HG02642 (cell line): ENCODE results near the gene ATPAF2.
"Not testable (repeated sequence)": the region's sequence is repeated elsewhere in the genome, so short reads cannot be mapped to it uniquely, and the experiment has no call there.

Source experiments
- ATAC-seq: cut with Tn5 transposase; IDR thresholded peaks from one replicate; pipeline ENCODE4 v1.9.1; 2021; ENCODE audit warnings: mild to moderate bottlenecking; ENCODE audit not compliant: unreplicated experiment, poor library complexity

Gene ATPAF2

DNA sequence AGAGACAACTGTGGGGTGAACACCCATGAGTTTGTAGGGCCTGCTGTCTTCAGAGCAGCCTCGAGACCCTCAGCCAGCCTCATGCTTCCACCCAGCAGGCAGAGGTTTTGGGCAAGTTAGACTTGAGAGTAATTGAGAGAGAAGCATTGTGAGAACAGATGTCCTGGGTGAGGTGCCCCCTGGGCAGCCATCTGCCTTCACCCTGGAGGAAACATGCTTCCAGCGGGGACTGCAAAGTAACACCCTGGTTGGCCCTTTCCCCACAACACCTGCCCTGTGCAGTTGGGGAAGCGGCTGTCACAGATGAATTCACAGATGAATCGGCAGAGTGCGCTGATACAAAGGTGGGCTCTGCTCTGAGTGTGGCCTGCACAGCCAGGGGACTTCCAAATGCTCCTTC is 23.4 kb downstream of the ATPAF2 start:
- no peak for ATAC-seq

DNA sequence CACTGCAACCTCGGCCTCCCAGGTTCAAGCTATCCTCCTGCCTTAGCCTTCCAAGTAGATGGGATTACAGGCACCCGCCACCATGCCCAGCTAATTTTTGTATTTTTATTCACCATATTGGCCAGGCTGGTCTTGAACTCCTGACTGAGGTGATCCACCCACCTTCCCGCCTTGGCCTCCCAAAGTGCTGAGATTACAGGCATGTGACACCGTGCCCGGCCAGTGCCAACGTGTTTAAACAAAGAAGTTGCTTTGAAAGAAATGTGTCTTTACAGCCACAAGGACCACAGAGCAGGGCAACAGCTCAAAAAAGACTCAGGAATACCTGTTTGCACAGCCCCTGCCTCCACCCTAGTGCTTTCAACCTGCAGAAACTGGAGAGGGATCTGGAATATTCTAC is 25.0 kb downstream of the ATPAF2 start:
- ATAC-seq, result no peak

DNA sequence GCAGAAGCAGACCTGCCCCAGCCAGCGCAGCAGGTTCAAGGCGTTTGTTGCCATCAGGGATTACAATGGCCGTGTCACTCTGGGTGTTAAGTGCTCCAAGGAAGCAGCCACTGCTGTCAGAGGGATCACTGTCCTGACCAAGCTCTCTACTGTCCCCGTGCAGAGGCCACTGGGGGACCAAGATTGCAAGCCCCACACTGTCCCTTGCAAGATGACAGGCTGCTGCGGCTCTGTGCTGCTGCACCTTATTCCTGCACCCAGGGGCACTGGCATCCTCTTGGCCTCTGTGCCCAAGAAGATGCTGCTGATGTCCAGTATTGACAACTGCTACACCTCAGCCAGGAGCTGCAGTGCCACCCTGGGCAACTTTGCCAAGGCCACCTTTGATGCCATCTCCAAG is 27.7 kb downstream of the ATPAF2 start:
- no peak for ATAC-seq

DNA sequence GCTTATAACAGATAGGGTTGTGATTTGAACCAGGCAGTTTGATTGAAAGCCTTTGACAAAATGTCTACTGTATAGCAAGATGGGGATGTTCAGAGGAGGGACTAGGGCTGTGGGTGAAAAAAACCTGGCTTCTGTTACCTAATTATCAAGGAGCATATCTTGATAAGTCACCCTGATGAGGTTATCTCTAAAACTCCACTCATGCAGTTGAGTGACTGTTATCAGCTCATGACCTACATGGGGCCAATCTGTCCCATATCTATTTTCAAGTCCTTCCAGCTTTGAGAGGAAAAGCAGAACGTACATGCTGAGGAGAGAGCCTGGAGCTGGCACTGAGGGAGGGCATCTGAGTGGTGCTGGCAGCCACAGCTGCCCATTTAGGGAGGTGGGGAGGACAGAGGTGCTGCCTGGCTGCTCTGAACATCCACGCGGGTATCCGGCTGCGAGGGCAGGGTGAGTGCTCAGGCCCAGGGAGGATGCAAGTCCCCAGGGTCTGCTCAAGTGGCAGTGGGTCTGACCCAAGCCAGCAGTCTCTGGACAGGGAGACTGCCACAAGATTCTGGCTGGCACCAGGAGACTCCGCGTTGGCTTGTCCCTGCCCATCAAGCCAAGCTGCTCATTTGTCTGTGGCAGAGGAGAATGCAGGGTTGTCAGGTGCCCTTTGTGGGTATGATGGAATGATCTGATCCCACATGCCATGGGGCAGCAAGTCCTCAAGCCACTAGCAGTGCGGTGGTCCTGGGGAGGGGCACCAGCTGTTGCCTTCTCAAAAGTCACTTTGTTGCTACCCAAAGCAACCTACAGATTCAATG is 29.2 kb downstream of the ATPAF2 start:
- ATAC-seq, result no peak

DNA sequence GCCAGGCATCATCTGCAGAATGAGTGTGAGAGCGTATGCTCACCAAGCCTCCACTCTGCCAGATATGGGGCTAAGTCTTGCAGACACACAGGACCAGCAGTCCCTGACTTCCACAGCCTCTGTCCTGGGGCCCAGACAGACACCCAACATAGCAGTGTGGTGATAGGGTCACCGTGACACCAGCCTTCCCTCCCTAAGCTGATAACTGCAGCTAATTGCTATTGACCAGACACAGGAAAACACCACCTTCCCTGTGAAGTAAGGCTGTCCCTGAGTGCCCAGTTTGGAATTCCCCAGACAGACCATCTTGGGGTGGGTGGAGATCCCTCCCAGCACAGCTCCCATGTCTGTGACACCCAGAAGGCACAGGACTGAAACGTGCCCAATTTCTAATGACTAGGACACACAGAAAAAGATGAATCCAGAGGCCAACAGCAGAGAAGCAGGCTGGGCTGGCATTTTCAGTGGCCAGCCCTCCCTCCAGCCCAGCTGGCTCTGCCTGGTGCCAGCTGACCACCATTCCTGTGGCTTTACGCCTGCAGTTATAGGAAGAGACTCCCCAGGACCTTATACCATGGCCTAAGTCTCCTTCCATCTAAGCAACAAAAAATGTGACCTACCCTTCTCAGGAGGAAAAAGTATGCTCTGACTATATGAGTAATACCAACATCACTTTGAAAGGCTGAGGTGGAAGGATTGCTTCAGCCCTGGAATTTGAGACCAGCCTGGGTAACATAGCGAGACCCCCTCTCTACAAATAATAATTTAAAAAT is 30.3 kb downstream of the ATPAF2 start:
- no peak for ATAC-seq

DNA sequence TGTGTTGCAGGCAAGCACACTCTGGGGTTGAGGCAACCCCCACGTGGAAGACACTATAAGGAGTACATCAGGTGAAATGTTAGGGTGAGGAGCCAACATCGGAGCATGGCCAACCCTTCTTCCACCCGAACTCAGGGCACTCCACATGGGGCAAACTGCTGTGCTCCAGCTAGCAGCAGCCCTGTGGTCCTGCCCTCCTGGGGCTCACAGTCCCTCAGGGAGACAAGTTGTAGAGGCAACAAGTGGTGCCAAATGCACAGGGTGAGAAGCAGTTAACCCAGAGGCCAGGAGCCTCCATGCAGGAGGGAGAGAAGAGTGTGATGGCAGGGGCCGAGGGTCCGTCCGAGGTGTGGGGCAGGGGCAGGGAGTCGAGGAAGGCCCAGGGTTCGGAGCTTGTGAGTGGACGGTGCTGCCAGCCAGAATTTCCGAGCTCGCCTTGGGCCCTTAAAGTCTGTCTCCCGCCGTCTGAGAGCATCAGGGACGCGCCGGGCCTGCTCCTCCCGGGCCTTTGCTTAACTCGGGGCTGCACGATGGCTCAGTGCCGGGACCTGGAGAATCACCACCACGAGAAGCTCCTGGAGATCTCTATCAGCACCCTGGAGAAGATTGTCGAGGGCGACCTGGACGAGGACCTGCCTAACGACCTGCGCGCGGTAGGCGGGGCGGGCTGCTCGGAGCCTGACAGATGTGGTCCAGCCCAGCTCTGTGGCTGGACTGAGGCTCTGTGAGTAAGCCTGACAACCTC is 32.3 kb downstream of the ATPAF2 start:
- no peak for ATAC-seq

DNA sequence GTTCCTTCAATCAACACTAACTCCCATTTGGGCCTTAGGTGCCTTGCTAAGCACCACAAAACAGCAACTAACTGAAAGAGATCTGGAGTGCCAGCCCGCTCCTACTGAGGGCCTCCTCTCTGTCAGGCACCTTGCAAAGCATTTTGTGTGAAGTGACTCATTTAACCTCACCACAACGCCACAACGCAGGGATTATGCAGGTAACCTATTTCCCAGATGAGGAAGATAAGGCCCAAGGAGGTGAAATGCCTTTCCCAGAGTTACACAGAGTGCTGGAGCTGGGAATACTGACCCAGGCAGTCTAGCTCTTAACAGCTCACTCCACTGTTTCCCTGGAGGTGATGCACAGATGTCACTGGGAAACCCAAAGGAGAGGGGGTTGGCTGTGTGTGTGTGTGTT is 33.5 kb downstream of the ATPAF2 start:
- no peak for ATAC-seq

DNA sequence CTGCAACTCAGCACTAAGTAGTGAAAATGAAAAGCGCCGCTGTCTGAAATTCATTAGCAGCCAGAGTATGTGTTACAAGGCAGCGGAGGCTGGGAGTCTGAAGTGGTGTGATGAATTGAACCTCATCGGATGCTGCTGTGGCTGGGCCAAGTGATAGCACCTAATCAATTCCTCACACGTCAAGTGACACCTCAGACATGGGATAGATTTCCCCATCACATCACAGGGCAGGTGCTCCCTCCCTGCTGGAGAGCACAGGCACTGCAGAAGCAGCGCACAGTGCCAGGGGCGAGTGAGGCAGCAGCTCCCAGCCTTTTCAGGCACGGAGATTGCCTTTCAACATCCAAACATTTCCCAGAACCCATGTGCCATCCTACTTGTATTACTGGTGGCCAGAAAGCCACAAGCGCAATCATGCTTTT is 34.1 kb downstream of the ATPAF2 start:
- no peak for ATAC-seq

DNA sequence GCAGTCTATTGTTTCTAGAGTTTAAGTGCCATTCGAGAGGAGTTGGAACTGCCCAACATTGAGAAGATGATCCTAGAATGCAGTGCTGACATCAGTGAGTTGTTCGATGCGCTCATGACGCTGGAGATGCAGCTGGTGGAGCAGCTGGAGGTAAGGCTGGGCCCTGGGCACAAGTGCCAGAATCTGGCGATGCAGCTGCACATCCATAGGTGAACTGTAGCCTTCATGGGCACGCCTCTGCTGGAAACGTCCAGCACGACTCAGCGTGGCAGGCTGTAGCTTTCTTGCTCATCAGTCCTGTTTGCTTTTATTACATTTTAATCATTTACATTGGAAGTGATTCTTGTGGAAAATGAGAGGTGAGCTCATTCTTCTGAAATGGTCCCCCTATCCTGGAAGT is 34.6 kb downstream of the ATPAF2 start:
- no peak for ATAC-seq

DNA sequence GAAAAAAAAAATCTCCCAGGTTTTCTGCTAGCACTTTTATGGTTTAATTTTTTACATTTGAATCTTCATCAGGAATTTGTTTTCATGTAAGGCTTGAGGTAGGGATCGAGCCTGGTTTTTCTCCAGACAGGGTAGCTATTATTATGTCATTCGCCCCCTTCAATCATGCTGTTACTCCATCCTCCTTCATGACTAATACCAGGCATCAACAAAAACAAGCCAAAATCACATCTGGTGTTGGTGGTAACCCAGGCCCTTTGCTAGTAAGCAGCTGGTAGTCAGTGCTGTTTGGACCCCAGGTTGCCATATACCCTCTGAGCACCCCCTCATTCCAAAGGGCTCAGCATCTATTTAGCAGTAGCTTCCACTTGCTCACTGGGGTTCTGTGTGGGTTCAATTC is 36.8 kb downstream of the ATPAF2 start:
- no peak for ATAC-seq

DNA sequence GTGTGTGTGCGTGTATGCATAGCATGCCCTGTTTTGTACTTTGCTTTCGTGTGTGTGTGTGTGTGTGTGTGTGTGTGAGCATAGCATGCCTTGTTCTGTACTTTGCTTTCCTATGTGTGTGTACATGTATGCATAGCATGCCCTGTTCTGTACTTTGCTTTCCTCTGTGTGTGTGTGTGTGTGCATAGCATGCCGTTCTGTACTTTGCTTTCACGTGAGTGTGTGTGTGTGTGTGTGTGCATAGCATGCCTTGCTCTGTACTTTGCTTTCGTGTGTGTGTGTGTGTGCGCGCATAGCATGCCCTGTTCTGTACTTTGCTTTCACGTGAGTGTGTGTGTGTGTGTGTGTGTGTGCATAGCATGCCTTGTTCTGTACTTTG is 38.9 kb downstream of the ATPAF2 start:
- ATAC-seq, result no peak

DNA sequence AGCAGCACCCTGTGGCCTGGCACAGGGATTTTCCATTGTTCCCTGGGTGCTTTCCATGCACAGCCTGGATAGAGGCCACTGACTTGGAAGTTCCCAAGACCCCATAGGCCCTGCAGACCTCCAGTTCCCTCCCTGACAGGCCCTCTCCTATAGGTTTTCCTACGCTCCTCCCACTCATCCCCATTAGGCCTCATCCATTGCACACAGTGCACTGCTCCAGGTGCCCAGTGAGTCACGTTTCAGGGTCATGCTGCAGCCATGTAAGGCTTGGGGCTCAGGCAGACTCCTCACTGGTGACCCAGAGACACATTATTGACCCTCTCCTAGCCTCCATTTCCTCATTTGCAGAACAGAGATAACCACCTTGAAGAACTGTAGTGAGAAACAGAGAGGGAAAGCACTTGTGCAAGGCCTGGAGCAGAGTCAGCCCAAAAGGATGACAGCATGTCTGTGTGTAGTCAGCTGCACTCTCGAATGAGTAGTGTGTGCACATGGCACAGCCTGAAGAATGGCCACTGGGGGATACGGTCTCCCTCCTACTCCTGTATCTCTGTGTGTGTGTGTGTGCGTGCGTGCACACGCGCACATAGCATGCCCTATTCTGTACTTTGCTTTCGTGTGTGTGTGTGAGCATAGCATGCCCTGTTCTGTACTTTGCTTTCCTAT is 39.5 kb downstream of the ATPAF2 start:
- ATAC-seq, result no peak

DNA sequence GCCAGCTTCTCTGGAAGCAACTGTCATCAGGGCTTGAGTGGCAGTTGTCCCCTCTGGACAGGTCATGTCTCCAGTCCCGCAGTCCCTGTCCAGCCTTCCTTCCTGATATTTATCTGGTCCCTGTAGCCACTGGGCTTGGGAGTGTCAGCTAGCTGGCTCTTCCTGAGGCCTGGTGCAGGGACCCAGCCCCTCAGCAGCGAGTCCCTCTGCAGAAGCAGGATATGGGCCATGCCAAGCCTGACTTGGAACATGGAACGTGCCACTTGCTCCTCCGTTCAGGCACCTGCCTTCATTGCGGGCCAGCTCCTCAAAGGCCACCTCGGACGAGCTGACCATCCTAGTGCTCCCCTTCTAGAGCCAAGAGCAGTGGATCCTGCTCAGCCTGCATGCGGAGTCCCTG is 40.0 kb downstream of the ATPAF2 start:
- no peak for ATAC-seq

DNA sequence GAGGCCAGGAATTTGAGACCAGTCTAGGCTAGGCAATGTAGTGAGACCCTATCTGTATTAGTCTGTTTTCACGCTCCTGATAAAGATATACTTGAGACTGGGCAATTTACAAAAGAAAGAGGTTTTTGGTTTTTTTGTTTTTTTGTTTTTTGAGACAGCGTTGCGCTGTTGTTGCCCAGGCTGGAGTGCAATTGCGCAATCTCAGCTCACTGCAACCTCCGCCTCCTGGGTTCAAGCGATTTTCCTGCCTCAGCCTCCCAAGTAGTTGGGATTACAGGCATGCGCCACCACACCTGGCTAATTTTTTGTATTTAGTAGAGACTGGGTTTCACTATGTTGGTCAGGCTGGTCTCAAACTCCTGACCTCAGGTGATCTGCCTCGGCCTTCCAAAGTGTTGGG is 43.1 kb downstream of the ATPAF2 start:
- not testable (repeated sequence) for ATAC-seq

DNA sequence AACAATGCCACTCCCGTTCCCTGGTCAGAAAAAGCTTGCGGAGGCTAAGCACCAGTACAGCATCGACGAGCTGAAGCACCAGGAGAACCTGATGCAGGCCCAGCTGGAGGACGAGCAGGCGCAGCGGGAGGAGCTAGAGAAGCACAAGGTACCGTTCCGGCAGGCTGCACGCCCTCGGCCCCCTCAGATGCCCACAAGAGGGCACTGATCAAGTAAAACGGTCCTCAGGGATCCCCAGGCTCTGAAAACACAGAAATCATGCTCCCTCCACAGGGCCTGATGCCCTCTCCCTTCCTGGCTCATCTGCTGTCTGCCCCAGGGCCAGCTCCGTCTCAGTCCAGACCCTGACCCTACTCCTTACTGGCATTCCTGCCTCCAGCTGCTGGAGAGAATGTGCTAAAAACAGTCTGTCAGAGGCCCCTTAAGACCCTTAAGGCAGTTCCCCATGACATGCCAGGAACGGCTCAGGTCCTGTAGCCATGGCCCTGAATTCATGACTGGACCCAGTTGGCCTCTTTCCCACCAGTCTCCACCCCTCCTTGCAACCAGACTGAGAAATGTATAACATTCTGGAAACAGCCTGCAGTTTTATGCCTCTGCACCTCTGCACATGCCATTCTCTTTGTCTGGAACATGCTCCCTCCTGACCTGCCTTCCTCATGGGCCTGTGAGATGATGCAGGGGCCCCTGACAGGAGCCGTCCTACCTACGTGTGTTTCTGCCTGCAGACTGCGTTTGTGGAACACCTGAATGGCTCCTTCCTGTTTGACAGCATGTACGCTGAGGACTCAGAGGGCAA is 44.5 kb downstream of the ATPAF2 start:
- no peak for ATAC-seq

DNA sequence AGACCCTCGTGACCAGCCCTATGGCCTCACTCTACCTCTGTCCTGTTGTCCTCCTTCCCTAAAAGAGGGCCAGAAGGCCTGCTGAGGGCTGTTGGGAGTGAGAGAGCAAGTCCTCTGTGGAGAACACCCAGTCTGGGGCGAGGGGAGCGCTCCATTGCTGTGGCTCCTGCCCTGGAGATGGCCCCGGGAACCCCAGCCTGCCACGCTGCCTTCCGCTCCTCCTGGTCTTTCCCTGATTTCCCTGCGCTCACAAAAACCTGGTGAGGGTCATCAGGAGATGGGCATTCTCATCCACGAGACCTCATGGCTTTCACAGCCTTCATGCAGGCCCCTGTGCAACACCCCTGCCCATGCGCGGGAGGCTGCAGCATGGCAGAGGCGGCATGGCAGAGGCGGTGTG is 45.1 kb downstream of the ATPAF2 start:
- ATAC-seq, result no peak

DNA sequence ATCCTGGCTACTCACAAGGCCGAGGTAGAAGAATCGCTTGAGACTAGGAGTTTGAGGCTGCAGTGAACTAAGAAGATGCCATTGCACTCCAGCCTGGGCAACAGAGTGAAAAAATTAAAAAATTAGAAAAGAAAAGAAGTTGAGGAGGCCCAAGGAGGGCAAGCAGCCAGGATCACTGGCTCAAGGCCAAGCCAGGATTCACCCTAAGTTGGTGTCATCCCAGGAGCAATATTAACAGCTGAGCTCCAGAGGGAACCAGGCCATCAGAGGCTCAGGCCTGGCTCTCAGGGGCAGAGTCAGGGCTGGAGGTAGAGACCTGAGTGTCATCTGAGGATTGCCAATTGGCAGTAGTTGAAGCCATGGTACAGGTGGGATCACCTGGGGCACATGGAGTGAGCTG is 45.6 kb downstream of the ATPAF2 start:
- ATAC-seq, result no peak

DNA sequence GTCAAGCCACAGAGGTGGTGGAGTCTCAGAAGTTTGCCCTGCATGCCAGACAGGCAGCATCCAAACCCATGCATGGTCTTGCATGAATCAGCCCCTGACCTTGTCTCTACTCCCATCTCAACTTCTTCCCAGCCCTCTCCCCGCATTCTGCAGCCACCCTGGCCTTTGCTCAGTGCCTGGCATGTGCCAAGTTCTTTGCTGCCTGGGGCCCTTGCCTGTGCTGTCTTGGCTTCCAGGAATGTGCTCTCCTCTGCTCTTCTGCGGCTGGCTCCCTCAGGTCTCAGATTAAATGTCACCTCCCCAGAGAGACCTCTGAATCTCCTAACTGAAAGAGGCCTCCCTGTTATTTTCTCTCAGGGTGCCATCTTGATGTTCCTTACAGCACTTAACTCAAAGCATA is 48.7 kb downstream of the ATPAF2 start:
- ATAC-seq, result no peak

DNA sequence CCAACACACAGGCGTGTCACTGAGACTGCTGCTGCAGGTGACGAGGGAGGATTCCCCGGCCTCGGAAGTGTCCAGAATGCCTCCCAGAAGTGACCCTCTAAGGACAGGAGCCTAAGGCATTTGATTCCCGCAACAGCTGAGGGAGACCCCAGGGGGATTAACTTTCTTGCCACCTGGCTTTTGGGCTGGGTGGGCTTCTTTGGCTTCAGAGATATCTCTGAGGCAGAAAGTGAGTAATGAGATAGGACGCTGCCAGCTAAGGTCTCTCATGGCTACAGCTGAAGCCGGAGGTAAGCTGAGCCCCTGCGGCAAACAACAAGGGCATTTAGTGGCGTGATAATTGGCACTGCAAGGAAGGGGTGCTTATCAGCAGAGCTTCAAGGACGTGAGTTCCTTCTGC is 49.4 kb downstream of the ATPAF2 start:
- ATAC-seq, result no peak

DNA sequence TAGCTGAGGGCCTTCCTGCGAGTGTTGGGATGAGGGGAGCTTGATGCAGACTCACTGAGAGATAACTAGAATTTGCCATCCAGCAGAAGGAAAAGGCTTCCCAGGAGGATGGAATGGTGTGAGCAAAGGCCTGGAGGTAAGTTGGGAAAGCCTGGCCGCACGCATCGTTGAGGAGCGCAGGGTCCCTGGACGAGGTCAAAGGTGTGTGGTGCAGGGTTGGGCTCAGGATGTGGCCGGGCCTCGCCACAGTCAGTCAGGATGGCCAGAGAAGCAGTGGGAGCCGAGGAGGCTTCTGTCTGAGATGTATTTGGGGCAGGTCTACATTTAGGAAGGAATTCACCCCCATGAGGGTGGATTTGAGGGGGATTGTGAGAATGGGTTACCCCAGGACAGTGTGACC is 49.9 kb downstream of the ATPAF2 start:
- no peak for ATAC-seq
